Liver (tissue), 9 donors: Measurements from ENCODE around the gene GTPBP3. TPM values are rescaled to one million over a fixed set of nuclear protein-coding genes. Genes with fewer than 3 reads are reported as not detected.

ENCODE experiments used
- DNase-seq: peaks from one replicate; pipeline ENCODE4 v3.0.0-alpha.2; 2017; ENCODE audit warnings: low spot score
- H3K27ac ChIP-seq, 2 donors: one replicate each; pipeline ENCODE4 v1.7.0; 2013; ENCODE audit warnings: inconsistent platforms in 2 of 2, low read length in 2 of 2, control low read depth in 1 of 2, low read depth in 1 of 2, mild to moderate bottlenecking in 1 of 2
- H3K27me3 ChIP-seq, 4 donors: one replicate each; pipeline versions ENCODE4 v1.6.1 to v1.7.0; 2013; ENCODE audit warnings: low read length in 3 of 4, inconsistent platforms in 1 of 4, mild to moderate bottlenecking in 1 of 4, moderate library complexity in 1 of 4; ENCODE audit not compliant: control insufficient read depth in 4 of 4, insufficient read depth in 4 of 4
- H3K36me3 ChIP-seq, 4 donors: one replicate each; pipeline versions ENCODE4 v1.6.1 to v1.7.0; 2013; ENCODE audit warnings: low read length in 3 of 4, mild to moderate bottlenecking in 3 of 4, low read depth in 1 of 4, moderate library complexity in 1 of 4; ENCODE audit not compliant: control insufficient read depth in 4 of 4, insufficient read depth in 3 of 4
- H3K4me1 ChIP-seq, 4 donors: one replicate each; pipeline versions ENCODE4 v1.6.1 to v1.7.0; 2013; ENCODE audit warnings: low read length in 3 of 4, mild to moderate bottlenecking in 3 of 4, moderate library complexity in 1 of 4; ENCODE audit not compliant: control insufficient read depth in 4 of 4, insufficient read depth in 4 of 4
- H3K4me3 ChIP-seq, 3 donors: one replicate each; pipeline versions ENCODE4 v1.6.1 to v1.7.0; 2013; ENCODE audit warnings: low read length in 3 of 3, control low read depth in 1 of 3, low read depth in 1 of 3, mild to moderate bottlenecking in 1 of 3
- H3K9ac ChIP-seq, 2 donors: one replicate each; pipeline ENCODE4 v1.7.0; 2013; ENCODE audit warnings: low read length in 2 of 2, mild to moderate bottlenecking in 2 of 2, moderate library complexity in 2 of 2, control low read depth in 1 of 2, low read depth in 1 of 2
- H3K9me3 ChIP-seq, 4 donors: one replicate each; pipeline versions ENCODE4 v1.6.1 to v1.7.0; 2013; ENCODE audit warnings: low read length in 3 of 4; ENCODE audit not compliant: control insufficient read depth in 4 of 4
- EGR1 ChIP-seq, 2 donors: IDR thresholded peaks; 2 replicates each; pipeline ENCODE4 v1.6.1; 2016 to 2018; ENCODE audit warnings: antibody characterized with exemption in 2 of 2, low read depth in 2 of 2
- FOXA1 ChIP-seq: IDR thresholded peaks from 2 replicates; pipeline ENCODE4 v1.6.1; 2016; ENCODE audit warnings: antibody characterized with exemption
- FOXA2 ChIP-seq: IDR thresholded peaks from 2 replicates; pipeline ENCODE4 v1.6.1; 2016; ENCODE audit warnings: antibody characterized with exemption
- GABPA ChIP-seq, 2 donors: IDR thresholded peaks in 1 of 2; conservative IDR thresholded peaks in 1 of 2; 2 replicates each; pipeline ENCODE4 v1.6.1; 2016; ENCODE audit warnings: antibody characterized with exemption in 2 of 2, mild to moderate bottlenecking in 1 of 2, moderate library complexity in 1 of 2
- HNF4A ChIP-seq, 2 donors: conservative IDR thresholded peaks; 2 replicates each; pipeline ENCODE4 v1.6.1; 2016; ENCODE audit warnings: antibody characterized with exemption in 2 of 2, mild to moderate bottlenecking in 2 of 2
- HNF4G ChIP-seq: IDR thresholded peaks from 2 replicates; pipeline ENCODE4 v1.6.1; 2016; ENCODE audit warnings: antibody characterized with exemption
- JUND ChIP-seq, 2 donors: IDR thresholded peaks; 2 replicates each; pipeline ENCODE4 v1.6.1; 2016; ENCODE audit warnings: antibody characterized with exemption in 2 of 2
- NR2F2 ChIP-seq: IDR thresholded peaks from 2 replicates; pipeline ENCODE4 v1.6.1; 2016; ENCODE audit warnings: antibody characterized with exemption
- TAF1 ChIP-seq: conservative IDR thresholded peaks from 2 replicates; pipeline ENCODE4 v1.6.1; 2016; ENCODE audit warnings: antibody characterized with exemption, mild to moderate bottlenecking
- YY1 ChIP-seq: IDR thresholded peaks from 2 replicates; pipeline ENCODE4 v1.6.1; 2016; ENCODE audit warnings: antibody characterized with exemption, mild to moderate bottlenecking
- WGBS: extraction: QIAGEN DNeasy Blood & Tissue Kit; methylation state at CpG from one replicate; pipeline ENCODE4 v1.1.7; 2013; 5-methylcytosine and 5-hydroxymethylcytosine counted together
- polyA plus RNA-seq, 2 donors: library from polyadenylated mRNA; stranded (reverse) in 1 of 2; unstranded in 1 of 2; fragments of 200-250 nt in 1 of 2; fragments of >200 nt in 1 of 2; fragmentation: Nextera tagmentation in 1 of 2; extraction: Ambion mirVana in 1 of 2; gene quantifications; one replicate each; pipeline versions ENCODE4 v1.2.1 to v1.2.3, GENCODE V29; 2013 to 2015
- total RNA-seq, 2 donors: library from RNA; depleted of rRNA; stranded (reverse); fragments of >200 nt; gene quantifications; one replicate each; pipeline ENCODE4 v1.2.3, GENCODE V29; 2014
- TF ChIP-seq, protein P1 (sequence below): IDR thresholded peaks from 2 replicates; pipeline ENCODE4 v1.6.1; 2016; ENCODE audit warnings: antibody characterized with exemption
- TF ChIP-seq, protein P2 (sequence below): IDR thresholded peaks from 2 replicates; pipeline ENCODE4 v1.6.1; 2016; ENCODE audit warnings: antibody characterized with exemption
- TF ChIP-seq, protein P3 (sequence below): fragments of 150-350 bp; IDR thresholded peaks from 2 replicates; pipeline ENCODE4 v1.5.1; 2017; ENCODE audit warnings: improper control_type of control experiment, low read depth, low read length; ENCODE audit not compliant: missing input control
- donor health status: healthy.
- donor health status: healthy.
- donor health status: healthy.
- donor health status: healthy.
- donor health status: healthy.

Gene GTPBP3
- total and polyA plus RNA-seq, 4 donors = 4.9 to 15.5 (median 9.6) TPM

DNA sequence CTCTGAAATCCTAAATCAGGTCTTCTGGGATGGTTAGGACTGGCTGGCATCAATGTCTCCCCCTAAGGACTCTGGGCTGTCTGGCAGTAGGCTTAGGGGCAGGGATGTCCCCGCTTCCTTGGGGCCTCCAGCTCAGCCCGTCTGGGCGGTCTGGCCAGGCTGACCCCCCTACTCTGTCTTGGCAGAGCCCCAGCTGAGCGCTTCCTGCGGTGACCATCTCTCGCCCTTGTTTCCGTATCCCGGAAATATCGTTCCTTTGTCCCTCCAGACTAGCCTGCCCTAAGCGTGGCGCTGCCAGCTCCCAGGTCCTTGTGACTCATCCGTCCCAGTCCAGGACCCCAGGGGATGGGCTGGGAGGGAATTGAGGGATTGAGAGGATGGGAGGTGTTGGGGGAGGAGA lies 11.3 kb downstream of the GTPBP3 start:
- 12% methylated on average over 12 of the region's 12 CpGs for WGBS
- H3K4me3 ChIP-seq = no peak overlapping the region
- no peaks in the 10 kb centered on the region for H3K9me3 ChIP-seq
- peaks cover 0 to 3% (median 0%) of the 10 kb centered on the region in 4 donors for H3K36me3 ChIP-seq
- H3K27ac ChIP-seq = no peak overlapping the region
- TF ChIP-seq FOXA1 = no peak
- TF ChIP-seq NR2F2 = peak; percentile 58
- no peak for TF ChIP-seq HNF4G
- H3K27me3 ChIP-seq = no peaks in the 10 kb centered on the region
- H3K4me1 ChIP-seq = no peaks in the 10 kb centered on the region
- DNase-seq = no peak
- H3K9ac ChIP-seq = no peak overlapping the region

DNA sequence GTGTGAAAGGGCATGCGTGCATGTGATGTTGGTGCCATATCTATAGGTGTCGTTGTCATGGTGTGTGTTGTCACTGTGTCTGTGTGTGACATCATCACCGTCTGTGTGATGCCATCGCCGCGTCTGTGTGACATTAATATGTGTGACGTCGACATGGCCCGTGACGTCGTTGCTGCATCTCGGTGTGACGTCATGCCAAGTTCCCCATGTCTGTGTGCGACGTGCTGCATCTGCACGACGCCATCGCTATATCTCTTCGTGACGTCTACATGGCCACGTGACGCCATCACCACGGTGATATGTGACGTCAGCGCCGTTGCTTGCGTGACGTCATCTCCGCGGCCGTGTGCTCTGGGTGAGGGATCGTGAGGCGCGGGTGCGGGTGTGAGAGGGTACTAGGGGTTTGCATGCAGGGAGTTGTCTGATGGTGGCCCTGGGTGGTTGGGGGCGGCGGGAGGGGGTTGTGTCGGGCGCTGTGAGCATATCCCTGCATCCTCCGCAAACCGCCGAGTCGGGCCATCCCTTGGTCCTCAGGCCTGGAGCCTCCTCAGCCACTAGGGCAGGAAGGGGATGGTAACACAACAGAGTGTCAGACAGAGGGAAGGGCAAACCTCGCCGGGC lies 14.6 kb downstream of the GTPBP3 start:
- TF ChIP-seq FOXA2 = no peak
- TF ChIP-seq JUND (IDR thresholded peaks at IDR 0.05) = no peak
- TF ChIP-seq, protein P1, sequence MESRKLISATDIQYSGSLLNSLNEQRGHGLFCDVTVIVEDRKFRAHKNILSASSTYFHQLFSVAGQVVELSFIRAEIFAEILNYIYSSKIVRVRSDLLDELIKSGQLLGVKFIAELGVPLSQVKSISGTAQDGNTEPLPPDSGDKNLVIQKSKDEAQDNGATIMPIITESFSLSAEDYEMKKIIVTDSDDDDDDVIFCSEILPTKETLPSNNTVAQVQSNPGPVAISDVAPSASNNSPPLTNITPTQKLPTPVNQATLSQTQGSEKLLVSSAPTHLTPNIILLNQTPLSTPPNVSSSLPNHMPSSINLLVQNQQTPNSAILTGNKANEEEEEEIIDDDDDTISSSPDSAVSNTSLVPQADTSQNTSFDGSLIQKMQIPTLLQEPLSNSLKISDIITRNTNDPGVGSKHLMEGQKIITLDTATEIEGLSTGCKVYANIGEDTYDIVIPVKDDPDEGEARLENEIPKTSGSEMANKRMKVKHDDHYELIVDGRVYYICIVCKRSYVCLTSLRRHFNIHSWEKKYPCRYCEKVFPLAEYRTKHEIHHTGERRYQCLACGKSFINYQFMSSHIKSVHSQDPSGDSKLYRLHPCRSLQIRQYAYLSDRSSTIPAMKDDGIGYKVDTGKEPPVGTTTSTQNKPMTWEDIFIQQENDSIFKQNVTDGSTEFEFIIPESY = no peak
- TF ChIP-seq, protein P2, sequence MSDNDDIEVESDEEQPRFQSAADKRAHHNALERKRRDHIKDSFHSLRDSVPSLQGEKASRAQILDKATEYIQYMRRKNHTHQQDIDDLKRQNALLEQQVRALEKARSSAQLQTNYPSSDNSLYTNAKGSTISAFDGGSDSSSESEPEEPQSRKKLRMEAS = no peak
- TF ChIP-seq EGR1 (IDR thresholded peaks at IDR 0.05; ENCODE audit: low read depth in 2 of 2) = no peak
- no peak for TF ChIP-seq HNF4G
- 88% methylated on average over 45 of the region's 45 CpGs for WGBS
- H3K36me3 ChIP-seq = no peaks in the 10 kb centered on the region
- H3K4me1 ChIP-seq = no peaks in the 10 kb centered on the region
- H3K9ac ChIP-seq = no peak overlapping the region
- no peak overlapping the region for H3K27ac ChIP-seq
- no peaks in the 10 kb centered on the region for H3K9me3 ChIP-seq
- H3K27me3 ChIP-seq = no peaks in the 10 kb centered on the region
- no peak for DNase-seq
- no peak overlapping the region for H3K4me3 ChIP-seq

DNA sequence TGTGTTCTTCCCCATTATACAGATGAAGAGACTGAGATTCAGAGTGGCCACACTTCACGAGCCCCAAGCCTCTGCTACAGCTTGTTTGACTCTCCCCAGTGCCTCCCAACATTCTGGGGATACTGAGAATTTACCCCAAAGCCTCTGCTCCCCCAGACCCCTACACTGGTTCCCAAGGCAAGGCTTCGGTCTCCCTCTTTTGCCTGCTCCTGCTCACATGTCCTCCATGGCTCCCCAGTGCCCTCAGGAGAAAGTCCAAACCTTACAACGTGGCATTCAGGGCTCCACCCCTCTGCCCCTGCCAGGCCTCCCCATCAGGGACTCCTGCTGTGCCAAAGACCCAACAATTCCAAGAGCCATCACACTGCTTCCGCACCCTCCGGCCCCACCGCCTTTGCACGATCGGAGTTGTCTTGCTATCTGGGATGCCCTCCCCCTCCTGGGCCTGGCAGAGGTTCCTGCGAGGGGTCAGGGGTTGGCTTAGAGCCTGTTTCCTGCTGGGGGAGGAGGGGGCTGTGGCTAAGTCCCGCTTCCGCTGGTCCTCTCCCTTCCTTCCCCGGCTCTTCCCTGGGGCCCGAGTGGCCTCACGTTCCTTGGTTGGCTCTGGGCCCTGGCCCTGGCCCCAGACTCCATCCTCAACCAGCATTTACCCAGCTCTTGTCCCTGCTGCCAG lies 15.4 kb downstream of the GTPBP3 start:
- H3K27ac ChIP-seq = no peak overlapping the region
- 53% methylated on average over 14 of the region's 14 CpGs for WGBS
- no peak for DNase-seq
- H3K9ac ChIP-seq = no peak overlapping the region
- H3K27me3 ChIP-seq = no peaks in the 10 kb centered on the region
- no peaks in the 10 kb centered on the region for H3K9me3 ChIP-seq
- TF ChIP-seq NR2F2 (peak; percentile 93), TAF1 (no peak), GABPA (IDR thresholded peaks at IDR 0.05 in 1 of 2, conservative IDR thresholded peaks at IDR 0.05 in 1 of 2) (no peak), FOXA1 (no peak), HNF4A (conservative IDR thresholded peaks at IDR 0.05) (no peak), YY1 (no peak)
- TF ChIP-seq, protein P3, sequence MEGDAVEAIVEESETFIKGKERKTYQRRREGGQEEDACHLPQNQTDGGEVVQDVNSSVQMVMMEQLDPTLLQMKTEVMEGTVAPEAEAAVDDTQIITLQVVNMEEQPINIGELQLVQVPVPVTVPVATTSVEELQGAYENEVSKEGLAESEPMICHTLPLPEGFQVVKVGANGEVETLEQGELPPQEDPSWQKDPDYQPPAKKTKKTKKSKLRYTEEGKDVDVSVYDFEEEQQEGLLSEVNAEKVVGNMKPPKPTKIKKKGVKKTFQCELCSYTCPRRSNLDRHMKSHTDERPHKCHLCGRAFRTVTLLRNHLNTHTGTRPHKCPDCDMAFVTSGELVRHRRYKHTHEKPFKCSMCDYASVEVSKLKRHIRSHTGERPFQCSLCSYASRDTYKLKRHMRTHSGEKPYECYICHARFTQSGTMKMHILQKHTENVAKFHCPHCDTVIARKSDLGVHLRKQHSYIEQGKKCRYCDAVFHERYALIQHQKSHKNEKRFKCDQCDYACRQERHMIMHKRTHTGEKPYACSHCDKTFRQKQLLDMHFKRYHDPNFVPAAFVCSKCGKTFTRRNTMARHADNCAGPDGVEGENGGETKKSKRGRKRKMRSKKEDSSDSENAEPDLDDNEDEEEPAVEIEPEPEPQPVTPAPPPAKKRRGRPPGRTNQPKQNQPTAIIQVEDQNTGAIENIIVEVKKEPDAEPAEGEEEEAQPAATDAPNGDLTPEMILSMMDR = no peak
- TF ChIP-seq, protein P1 = no peak
- no peaks in the 10 kb centered on the region for H3K4me1 ChIP-seq
- H3K4me3 ChIP-seq = no peak overlapping the region
- H3K36me3 ChIP-seq = no peaks in the 10 kb centered on the region
